Keratinocyte (primary cell): ENCODE data around the gene CTCF. TPM values are rescaled to one million over a fixed set of nuclear protein-coding genes. Genes with fewer than 3 reads are reported as not detected.

Experiments
- DNase-seq: peaks from one replicate; pipeline ENCODE4 v3.0.0-alpha.2; 2011; ENCODE audit warnings: low read depth, missing footprints, low spot score
- FAIRE-seq: peaks from 2 replicates; lab custom pipeline; 2011; peaks lifted over from hg19 to GRCh38; lab: Jason Lieb, UNC
- H2AFZ ChIP-seq: 2 replicates; pipeline ENCODE4 v1.6.0; 2012; ENCODE audit warnings: low read length, control low read depth, inconsistent platforms; ENCODE audit not compliant: control insufficient read depth
- H3K27ac ChIP-seq: 2 replicates; pipeline ENCODE4 v1.5.1; 2011; ENCODE audit warnings: low read length; ENCODE audit not compliant: control insufficient read depth, insufficient read depth
- H3K27me3 ChIP-seq: 3 replicates; pipeline ENCODE4 v1.6.0; 2011; ENCODE audit warnings: low read length; ENCODE audit not compliant: control insufficient read depth, insufficient read depth; ENCODE audit errors: extremely low read depth
- H3K36me3 ChIP-seq, 2 experiments: 2 replicates in 1 of 2; 3 replicates in 1 of 2; pipeline ENCODE4 v1.5.1; 2011; ENCODE audit warnings: low read length in 2 of 2, mild to moderate bottlenecking in 1 of 2; ENCODE audit not compliant: control insufficient read depth in 2 of 2, insufficient read depth in 2 of 2; ENCODE audit errors: extremely low read depth in 1 of 2
- H3K4me1 ChIP-seq: 3 replicates; pipeline ENCODE4 v1.5.1; 2011; ENCODE audit warnings: low read length; ENCODE audit not compliant: control insufficient read depth, insufficient read depth; ENCODE audit errors: extremely low read depth
- H3K4me2 ChIP-seq: 3 replicates; pipeline ENCODE4 v1.6.0; 2011; ENCODE audit warnings: low read depth, low read length; ENCODE audit not compliant: control insufficient read depth, insufficient read depth; ENCODE audit errors: extremely low read depth
- H3K4me3 ChIP-seq, 3 experiments: fragments of 200-600 bp in 1 of 3; sonication (generic) in 1 of 3; 2 replicates in 2 of 3; 3 replicates in 1 of 3; pipeline ENCODE4 v1.5.1; 2011 to 2016; ENCODE audit warnings: low read length in 3 of 3, mild to moderate bottlenecking in 3 of 3, control low read depth in 2 of 3, inconsistent platforms in 1 of 3, low read depth in 1 of 3, mixed read lengths in 1 of 3, mixed run types in 1 of 3, moderate library complexity in 1 of 3; ENCODE audit not compliant: control insufficient read depth in 2 of 3, insufficient read depth in 2 of 3; ENCODE audit errors: extremely low read depth in 1 of 3
- H3K79me2 ChIP-seq: 2 replicates; pipeline ENCODE4 v1.6.0; 2012; ENCODE audit warnings: low read length; ENCODE audit not compliant: control insufficient read depth, insufficient read depth
- H3K9ac ChIP-seq: 3 replicates; pipeline ENCODE4 v1.6.0; 2011; ENCODE audit warnings: low read length; ENCODE audit not compliant: control insufficient read depth, insufficient read depth; ENCODE audit errors: extremely low read depth
- H3K9me1 ChIP-seq: 3 replicates; pipeline ENCODE4 v1.6.0; 2011; ENCODE audit warnings: low read length; ENCODE audit not compliant: control insufficient read depth, insufficient read depth; ENCODE audit errors: extremely low read depth
- H3K9me3 ChIP-seq: 2 replicates; pipeline ENCODE4 v1.5.1; 2012; ENCODE audit warnings: low read depth, low read length; ENCODE audit not compliant: control insufficient read depth
- H4K20me1 ChIP-seq: 3 replicates; pipeline ENCODE4 v1.6.0; 2011; ENCODE audit warnings: low read length; ENCODE audit not compliant: control insufficient read depth, insufficient read depth; ENCODE audit errors: extremely low read depth
- EZH2 ChIP-seq: IDR thresholded peaks from one replicate; pipeline ENCODE4 v1.6.1; 2012; ENCODE audit warnings: inconsistent platforms, mild to moderate bottlenecking, low read length, moderate library complexity
- dilution Hi-C: fragments of 300-500 bp; cut with MboI; formaldehyde crosslinking; loops from one replicate; pipeline ENCODE4 v1.7.0; 2020; ENCODE audit warnings: low sequenced_read_pairs; ENCODE audit not compliant: extremely low pct_ligation_motif_present
- polyA plus RNA-seq, 5 experiments: library from polyadenylated mRNA; depleted of rRNA in 3 of 5; stranded (reverse) in 3 of 5; stranded (forward) in 1 of 5; unstranded in 1 of 5; fragments of >200 nt; gene quantifications; 1 replicate in 1 of 5; 2 replicates in 3 of 5; 3 replicates in 1 of 5; pipeline versions ENCODE4 v1.2.1 to v1.2.3, GENCODE V29; 2011 to 2012; ENCODE audit warnings: missing spikeins in 2 of 5, low read depth in 1 of 5, low replicate concordance in 1 of 5
- TF ChIP-seq, protein P1 (sequence below), 3 experiments: IDR thresholded peaks in 1 of 3; conservative IDR thresholded peaks in 1 of 3; optimal IDR thresholded peaks in 1 of 3; 2 replicates in 2 of 3; 3 replicates in 1 of 3; pipeline versions ENCODE3 to v1.5.1; 2011; ENCODE audit warnings: low read length in 3 of 3, mild to moderate bottlenecking in 3 of 3, moderate library complexity in 2 of 3, control low read depth in 1 of 3, inconsistent platforms in 1 of 3; ENCODE audit not compliant: insufficient read depth in 2 of 3; ENCODE audit errors: extremely low read depth in 1 of 3

Gene CTCF
- polyA plus RNA-seq, 1 donor (not counting 4 experiments of a cell fraction or from before 2014, with no cell fraction given), result 21.4 TPM

DNA sequence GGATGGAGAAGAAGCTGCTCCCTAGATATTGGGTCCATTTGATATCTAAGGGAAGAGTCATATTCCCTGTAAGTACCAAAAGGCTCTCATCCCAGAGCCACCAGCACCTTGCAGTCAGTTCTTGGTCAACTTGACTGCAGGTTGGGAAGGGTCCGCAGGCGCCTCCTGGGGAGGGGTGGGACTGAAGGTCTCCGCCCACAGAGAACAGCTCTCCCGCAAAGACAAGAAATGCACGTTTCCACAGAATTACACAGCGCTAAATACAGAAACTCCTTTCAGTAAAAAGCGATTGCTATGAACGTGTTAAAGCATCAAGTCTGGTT, 864 bp upstream of the CTCF start:
- Histone ChIP-seq H3K4me3 (peak overlapping the region; percentile 53 to 81 (median 68)), H2AFZ (peak overlapping the region; percentile 61), H3K36me3 (no peaks in the 10 kb centered on the region), H3K79me2 (peaks cover 35% of the 10 kb centered on the region), H3K4me1 (peaks cover 22% of the 10 kb centered on the region), H3K9ac (peak overlapping the region; percentile 72), H3K4me2 (peak overlapping the region; percentile 99), H3K27ac (peak overlapping the region; percentile 65), H3K9me3 (no peaks in the 10 kb centered on the region), H4K20me1 (no peaks in the 10 kb centered on the region), H3K27me3 (no peaks in the 10 kb centered on the region), H3K9me1 (no peaks in the 10 kb centered on the region)
- no peak for TF ChIP-seq EZH2
- TF ChIP-seq, protein P1, sequence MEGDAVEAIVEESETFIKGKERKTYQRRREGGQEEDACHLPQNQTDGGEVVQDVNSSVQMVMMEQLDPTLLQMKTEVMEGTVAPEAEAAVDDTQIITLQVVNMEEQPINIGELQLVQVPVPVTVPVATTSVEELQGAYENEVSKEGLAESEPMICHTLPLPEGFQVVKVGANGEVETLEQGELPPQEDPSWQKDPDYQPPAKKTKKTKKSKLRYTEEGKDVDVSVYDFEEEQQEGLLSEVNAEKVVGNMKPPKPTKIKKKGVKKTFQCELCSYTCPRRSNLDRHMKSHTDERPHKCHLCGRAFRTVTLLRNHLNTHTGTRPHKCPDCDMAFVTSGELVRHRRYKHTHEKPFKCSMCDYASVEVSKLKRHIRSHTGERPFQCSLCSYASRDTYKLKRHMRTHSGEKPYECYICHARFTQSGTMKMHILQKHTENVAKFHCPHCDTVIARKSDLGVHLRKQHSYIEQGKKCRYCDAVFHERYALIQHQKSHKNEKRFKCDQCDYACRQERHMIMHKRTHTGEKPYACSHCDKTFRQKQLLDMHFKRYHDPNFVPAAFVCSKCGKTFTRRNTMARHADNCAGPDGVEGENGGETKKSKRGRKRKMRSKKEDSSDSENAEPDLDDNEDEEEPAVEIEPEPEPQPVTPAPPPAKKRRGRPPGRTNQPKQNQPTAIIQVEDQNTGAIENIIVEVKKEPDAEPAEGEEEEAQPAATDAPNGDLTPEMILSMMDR (optimal IDR thresholded peaks at IDR 0.05 in 1 of 3, IDR thresholded peaks at IDR 0.05 in 1 of 3, conservative IDR thresholded peaks at IDR 0.05 in 1 of 3; ENCODE audit: extremely low read depth in 1 of 3, insufficient read depth in 2 of 3, low read length in 3 of 3), result no peak
- no peak for FAIRE-seq
- dilution Hi-C loops, result no loop called here
- DNase-seq, result no peak

DNA sequence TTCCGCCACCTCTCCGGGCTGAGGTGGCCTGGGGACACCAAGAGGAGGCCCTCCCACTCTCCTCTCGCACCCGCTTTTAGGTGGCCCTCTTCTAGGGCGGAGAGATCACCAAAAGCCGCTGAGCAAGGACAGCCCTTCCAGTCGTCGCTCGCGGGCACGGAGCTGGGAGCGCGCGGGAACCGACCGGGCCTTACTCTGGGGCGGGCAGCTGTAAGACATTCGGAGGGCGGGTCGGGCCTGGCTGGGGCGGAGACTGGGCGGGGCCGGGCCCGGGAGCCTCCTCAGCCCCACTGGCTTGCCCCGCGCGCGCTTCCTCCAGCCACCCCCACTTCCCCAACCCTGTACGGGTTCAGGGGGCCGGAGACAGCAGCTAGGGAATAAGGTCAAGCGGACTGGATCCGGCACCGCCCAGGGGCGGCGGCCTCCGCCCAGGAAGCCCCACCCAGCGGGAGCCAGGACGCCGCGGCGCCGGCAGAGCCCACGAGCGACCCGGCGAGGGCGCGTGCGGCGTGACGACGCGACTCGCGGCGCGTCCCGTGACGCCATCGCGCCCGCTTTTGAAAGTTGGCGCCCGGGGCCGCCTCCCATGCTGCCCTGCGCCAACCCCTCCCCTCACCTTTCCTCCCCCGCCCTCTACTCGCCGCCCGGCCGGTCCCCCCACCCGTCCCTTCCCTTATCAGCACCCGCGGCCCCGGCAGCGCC, 351 bp upstream of the CTCF start:
- FAIRE-seq, result no peak
- dilution Hi-C loops, result no loop called here
- Histone ChIP-seq H3K27ac (peak overlapping the region; percentile 81), H3K9ac (peak overlapping the region; percentile 88), H3K79me2 (peaks cover 40% of the 10 kb centered on the region), H3K36me3 (no peaks in the 10 kb centered on the region), H3K4me2 (peak overlapping the region; percentile 99), H3K4me1 (peaks cover 21% of the 10 kb centered on the region), H4K20me1 (no peaks in the 10 kb centered on the region), H2AFZ (peak overlapping the region; percentile 61), H3K9me1 (no peaks in the 10 kb centered on the region), H3K4me3 (peak overlapping the region; percentile 68 to 96 (median 81)), H3K27me3 (no peaks in the 10 kb centered on the region), H3K9me3 (no peaks in the 10 kb centered on the region)
- DNase-seq, result peak; percentile 86
- TF ChIP-seq, protein P1 (optimal IDR thresholded peaks at IDR 0.05 in 1 of 3, IDR thresholded peaks at IDR 0.05 in 1 of 3, conservative IDR thresholded peaks at IDR 0.05 in 1 of 3; ENCODE audit: extremely low read depth in 1 of 3, insufficient read depth in 2 of 3, low read length in 3 of 3), result no peak
- no peak for TF ChIP-seq EZH2
